ENCODE data around the gene C11orf58. TPM values are rescaled to one million over a fixed set of nuclear protein-coding genes. Genes with fewer than 3 reads are reported as not detected.

C11orf58 gene
- total and polyA plus RNA-seq, 8 donors: 39.3 to 73.6 (median 53.5) TPM

DNA sequence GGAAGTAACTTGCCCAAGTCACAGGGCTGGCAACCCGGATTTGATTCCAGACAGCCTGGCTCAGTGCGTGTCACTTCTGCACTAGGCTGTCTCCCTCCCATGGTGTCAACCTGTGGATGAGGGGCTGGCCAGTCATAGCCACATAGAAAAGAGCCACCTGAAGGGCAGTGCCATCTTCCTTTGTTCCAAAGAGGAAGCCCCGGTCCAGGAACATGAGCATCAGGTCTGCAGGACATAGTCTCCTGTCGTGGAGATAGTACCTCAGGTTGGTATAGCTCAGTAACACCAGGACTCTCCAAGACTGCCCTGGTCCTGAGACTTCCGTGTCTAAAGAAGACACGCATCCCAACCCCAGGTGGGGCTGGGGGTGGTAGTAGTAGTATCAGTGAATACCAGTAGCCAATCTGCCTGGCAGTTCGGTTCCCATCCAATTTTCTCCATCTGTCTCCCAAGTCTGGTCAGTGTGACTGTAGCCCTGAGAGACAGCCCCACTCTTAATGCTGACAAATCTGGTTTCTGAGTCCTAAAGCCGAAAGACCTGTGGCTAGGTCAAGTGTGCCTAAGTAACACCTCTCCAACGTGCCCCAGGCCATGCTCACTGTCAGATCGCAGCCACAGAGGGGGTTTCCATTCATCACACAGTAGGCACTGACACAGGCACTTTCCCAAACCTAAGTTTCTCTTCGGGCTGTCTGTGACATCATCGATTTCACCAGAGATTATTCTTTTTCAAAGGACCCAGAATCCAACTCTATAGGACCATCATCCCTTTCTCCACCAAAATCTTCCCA is 33.1 kb downstream of the C11orf58 start:
- H3K27ac ChIP-seq: no peak overlapping the region
- 87 to 89% methylated on average over 12 of the region's 12 CpGs for WGBS, 2 donors
- H3K36me3 ChIP-seq: no peaks in the 10 kb centered on the region
- no peak overlapping the region for H3K4me3 ChIP-seq
- FAIRE-seq (no peak), DNase-seq (no peak), ATAC-seq (no peak)
- H3K27me3 ChIP-seq: no peaks in the 10 kb centered on the region
- no peaks in the 10 kb centered on the region for H3K4me1 ChIP-seq
- no peaks in the 10 kb centered on the region for H3K9me3 ChIP-seq
- TF ChIP-seq, protein P1, sequence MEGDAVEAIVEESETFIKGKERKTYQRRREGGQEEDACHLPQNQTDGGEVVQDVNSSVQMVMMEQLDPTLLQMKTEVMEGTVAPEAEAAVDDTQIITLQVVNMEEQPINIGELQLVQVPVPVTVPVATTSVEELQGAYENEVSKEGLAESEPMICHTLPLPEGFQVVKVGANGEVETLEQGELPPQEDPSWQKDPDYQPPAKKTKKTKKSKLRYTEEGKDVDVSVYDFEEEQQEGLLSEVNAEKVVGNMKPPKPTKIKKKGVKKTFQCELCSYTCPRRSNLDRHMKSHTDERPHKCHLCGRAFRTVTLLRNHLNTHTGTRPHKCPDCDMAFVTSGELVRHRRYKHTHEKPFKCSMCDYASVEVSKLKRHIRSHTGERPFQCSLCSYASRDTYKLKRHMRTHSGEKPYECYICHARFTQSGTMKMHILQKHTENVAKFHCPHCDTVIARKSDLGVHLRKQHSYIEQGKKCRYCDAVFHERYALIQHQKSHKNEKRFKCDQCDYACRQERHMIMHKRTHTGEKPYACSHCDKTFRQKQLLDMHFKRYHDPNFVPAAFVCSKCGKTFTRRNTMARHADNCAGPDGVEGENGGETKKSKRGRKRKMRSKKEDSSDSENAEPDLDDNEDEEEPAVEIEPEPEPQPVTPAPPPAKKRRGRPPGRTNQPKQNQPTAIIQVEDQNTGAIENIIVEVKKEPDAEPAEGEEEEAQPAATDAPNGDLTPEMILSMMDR (IDR thresholded peaks at IDR 0.05): no peak
- intact Hi-C loops (cut with DNase I): no loop called here

DNA sequence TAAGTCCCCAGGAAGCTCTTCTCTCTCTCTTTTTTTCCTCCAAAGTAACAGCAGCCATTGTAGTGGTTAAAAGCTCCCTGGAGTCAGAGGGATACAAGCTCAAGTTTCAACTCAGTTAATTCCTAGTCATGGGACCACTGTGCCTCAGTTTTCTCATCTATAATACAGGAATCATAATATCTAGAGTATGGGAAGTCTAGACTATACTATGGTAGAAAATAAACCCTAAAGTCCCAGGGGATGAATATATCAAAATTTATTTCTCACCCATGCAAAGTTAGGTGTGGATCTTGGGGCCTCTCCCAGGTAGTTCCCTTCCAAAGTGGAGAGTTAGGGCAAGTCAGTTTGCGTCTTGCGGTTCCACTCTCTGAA is 33.7 kb downstream of the C11orf58 start:
- H3K9me3 ChIP-seq: no peaks in the 10 kb centered on the region
- H3K27me3 ChIP-seq: no peaks in the 10 kb centered on the region
- no peaks in the 10 kb centered on the region for H3K4me1 ChIP-seq
- H3K36me3 ChIP-seq: peaks cover 0 to 2% (median 0%) of the 10 kb centered on the region in 3 donors
- TF ChIP-seq, protein P1 (IDR thresholded peaks at IDR 0.05): no peak
- WGBS, 2 donors: 94 to 96% methylated on average over 2 of the region's 2 CpGs
- H3K27ac ChIP-seq: no peak overlapping the region
- H3K4me3 ChIP-seq: no peak overlapping the region
- no peak for DNase-seq
- FAIRE-seq: no peak
- intact Hi-C loops (cut with DNase I): no loop called here
- ATAC-seq: no peak

- ATAC-seq (no peak), DNase-seq (no peak), FAIRE-seq (no peak)
- peaks cover 0 to 7% (median 0%) of the 10 kb centered on the region in 3 donors for H3K36me3 ChIP-seq
- no peaks in the 10 kb centered on the region for H3K27me3 ChIP-seq
- H3K4me1 ChIP-seq: no peaks in the 10 kb centered on the region
- WGBS, 2 donors: 80 to 81% methylated on average over 9 of the region's 9 CpGs
- TF ChIP-seq, protein P1 (IDR thresholded peaks at IDR 0.05): no peak
- H3K4me3 ChIP-seq: no peak overlapping the region
- intact Hi-C loops (cut with DNase I): no loop called here
- H3K27ac ChIP-seq: no peak overlapping the region
- no peaks in the 10 kb centered on the region for H3K9me3 ChIP-seq
These were observed 35.8 kb downstream of the C11orf58 start for GRCh38 chr11:16773981-16774935.

DNA sequence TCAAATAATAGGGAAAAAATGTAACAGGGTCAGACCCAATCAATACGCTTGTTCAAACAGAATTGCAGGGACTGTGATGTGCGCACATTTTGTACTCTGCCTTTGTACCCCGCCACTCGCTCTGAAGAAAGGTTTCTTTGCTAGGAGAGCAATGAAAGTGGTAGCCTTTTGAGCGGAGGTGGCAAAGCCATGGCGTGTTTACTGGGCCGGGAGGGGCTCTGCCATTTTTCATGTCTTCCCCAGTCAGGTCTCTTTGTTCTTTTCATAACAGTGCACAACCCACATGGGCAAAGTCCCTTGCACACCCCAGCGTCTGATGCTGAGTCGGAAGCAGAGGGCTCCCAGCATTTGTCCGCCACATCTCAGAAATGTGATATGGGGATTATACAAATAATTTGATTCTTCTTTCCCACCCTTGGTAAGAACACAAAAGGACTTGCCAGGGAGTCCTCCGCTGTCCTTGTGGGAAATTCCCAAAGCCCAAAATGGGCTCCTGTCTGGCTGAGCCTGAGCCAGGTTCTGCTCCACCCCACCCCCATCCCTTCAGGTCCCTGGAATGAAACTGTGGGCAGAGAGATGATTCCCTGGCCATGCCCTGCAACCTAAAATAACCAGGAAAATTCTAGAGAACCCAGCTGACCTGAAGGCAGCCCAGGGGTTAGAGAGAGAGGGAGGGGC is 36.6 kb downstream of the C11orf58 start:
- Histone ChIP-seq H3K4me1 (no peaks in the 10 kb centered on the region), H3K36me3 (peaks cover 0 to 7% (median 0%) of the 10 kb centered on the region in 3 donors), H3K9me3 (no peaks in the 10 kb centered on the region), H3K27me3 (no peaks in the 10 kb centered on the region), H3K27ac (no peak overlapping the region), H3K4me3 (no peak overlapping the region)
- TF ChIP-seq, protein P1 (IDR thresholded peaks at IDR 0.05): no peak
- DNase-seq (no peak), FAIRE-seq (no peak), ATAC-seq (peak in 2 of 4 donors; percentile 44 to 60)
- WGBS, 2 donors: 70 to 75% methylated on average over 11 of the region's 11 CpGs
- intact Hi-C loops (cut with DNase I): no loop called here
